ENCODE results near the gene RAB27A.
"Not testable (repeated sequence)": the region's sequence is repeated elsewhere in the genome, so short reads cannot be mapped to it uniquely, and the experiment has no call there.

RAB27A gene

GRCh38 chr15:55250392-55250791 is 39.2 kb downstream of the RAB27A start:
- DNase-seq (ENCODE audit: low spot score) = no peak

GRCh38 chr15:55249885-55250284 is 39.7 kb downstream of the RAB27A start:
- not testable (repeated sequence) for DNase-seq (ENCODE audit: low spot score)

DNA sequence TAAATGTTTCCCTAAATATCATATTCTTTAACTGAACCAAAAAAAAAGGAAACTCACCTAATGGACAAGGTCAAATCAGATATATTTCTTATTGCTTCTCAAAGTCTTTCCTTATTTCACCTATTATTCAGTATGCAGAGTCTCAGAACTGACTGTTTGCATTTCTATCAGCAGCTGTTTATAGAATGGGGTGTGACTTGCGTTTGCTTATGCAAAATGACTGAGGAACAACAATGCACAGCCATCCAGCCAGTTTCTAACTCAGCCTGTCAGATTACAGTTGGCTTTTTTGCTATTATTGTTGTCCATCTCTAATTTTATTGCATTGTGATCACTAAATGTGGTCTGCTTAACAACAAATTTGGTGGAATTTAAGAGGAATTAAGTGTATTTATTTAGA is 40.7 kb downstream of the RAB27A start:
- DNase-seq (ENCODE audit: low spot score) = no peak

- no peak for DNase-seq (ENCODE audit: low spot score)
Observed at GRCh38 chr15:55247766-55248427, 41.7 kb downstream of the RAB27A start.

GRCh38 chr15:55247311-55247710 is 42.3 kb downstream of the RAB27A start:
- DNase-seq (ENCODE audit: low spot score) = no peak

GRCh38 chr15:55246567-55246966 is 43.0 kb downstream of the RAB27A start:
- DNase-seq (ENCODE audit: low spot score) = no peak

GRCh38 chr15:55245059-55245458 is 44.6 kb downstream of the RAB27A start:
- DNase-seq (ENCODE audit: low spot score) = no peak

DNA sequence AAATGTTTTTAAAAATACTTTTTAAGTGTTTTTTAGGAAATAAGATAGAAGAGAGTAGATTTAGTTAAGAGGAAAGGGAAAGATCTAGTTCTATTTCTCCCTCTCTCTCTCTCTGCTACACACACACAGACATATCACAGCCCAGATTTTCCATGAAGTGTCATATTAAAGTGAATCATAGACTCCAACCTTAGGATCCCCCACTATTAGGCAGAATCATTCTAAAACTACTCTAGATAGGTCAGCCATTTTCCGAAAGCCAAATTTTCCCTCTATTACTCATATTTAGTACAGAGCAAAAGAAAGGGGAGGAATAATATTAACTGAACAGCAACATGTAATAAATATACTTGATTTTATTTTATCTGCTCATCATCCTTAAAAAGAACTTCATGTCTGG is 47.7 kb downstream of the RAB27A start:
- DNase-seq (ENCODE audit: low spot score) = peak; percentile 21

- no peak for DNase-seq (ENCODE audit: low spot score)
Observed at GRCh38 chr15:55241186-55241585, 48.4 kb downstream of the RAB27A start.

GRCh38 chr15:55240125-55240760 is 49.4 kb downstream of the RAB27A start:
- DNase-seq (ENCODE audit: low spot score) = no peak

DNA sequence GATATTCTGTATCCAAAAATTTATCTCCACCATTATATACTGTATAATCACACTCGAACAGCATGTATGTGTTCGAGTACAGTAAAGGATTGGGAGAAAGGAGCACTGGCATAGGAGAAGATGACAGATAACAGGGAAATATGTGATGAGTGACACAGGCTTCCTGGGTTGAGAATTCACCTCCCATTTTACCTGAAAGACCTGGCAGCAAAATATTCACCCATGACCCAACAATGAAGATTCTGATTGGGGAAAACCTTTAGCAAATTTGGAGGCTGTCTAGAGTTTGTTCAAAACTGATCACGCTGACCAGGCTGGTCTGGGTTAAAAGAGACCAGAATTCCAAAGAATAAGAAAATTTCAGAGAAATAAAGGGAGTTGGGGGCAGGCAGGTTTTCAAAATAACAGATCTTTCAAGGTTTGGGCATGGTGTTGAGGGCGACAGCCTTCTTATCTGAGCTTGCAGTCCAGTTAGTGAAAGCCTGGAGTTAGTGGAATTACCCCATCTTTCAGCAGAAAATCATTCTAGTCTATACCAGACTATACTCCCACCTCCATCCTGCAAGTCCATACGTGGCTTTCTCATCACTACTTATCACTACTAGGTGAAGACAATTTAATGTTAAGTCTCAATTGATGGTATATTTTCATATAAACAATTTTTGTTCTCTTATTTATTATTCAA is 50.0 kb downstream of the RAB27A start:
- no peak for DNase-seq (ENCODE audit: low spot score)

GRCh38 chr15:55238877-55239276 is 50.7 kb downstream of the RAB27A start:
- DNase-seq (ENCODE audit: low spot score) = no peak

- DNase-seq (ENCODE audit: low spot score) = no peak
Observed at GRCh38 chr15:55237219-55238130, 52.1 kb downstream of the RAB27A start.

- DNase-seq (ENCODE audit: low spot score) = no peak
Observed at GRCh38 chr15:55235546-55236036, 54.0 kb downstream of the RAB27A start.

DNA sequence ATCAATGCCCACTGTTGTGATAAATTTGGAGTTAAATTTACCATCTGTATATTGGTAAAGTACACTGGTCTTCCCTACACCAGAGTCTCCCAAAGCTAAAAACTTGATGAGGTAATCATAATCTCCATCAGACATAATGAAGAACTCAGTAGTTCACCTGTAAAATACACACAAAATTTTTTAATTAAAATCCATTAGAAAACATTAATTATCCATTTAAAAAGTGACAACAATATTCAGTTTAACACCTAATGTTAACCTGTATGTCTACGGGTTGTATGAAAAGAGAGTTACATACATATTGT is 54.9 kb downstream of the RAB27A start:
- DNase-seq (ENCODE audit: low spot score) = no peak

- DNase-seq (ENCODE audit: low spot score) = no peak
Observed at GRCh38 chr15:55234104-55234799, 55.4 kb downstream of the RAB27A start.

DNA sequence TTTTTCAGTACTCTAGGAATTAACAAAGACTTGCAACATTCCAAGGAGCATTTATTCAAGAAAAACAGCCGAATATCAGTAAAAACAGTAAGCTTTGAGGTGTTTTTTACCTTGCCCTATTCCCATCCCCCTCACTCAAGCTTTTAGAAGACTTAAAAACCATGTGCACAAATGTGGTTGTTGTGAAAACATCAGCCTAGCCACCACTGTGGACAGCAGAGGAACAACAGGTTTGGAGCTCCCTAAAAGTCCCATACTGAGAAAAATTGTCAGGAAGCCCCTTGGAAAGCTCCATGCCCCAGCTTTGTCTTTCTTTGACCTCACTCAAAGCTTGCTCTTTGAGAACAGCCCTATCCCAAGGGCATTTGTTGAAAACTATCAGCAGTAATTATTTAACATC is 58.2 kb downstream of the RAB27A start:
- no peak for DNase-seq (ENCODE audit: low spot score)

GRCh38 chr15:55230953-55231352 is 58.7 kb downstream of the RAB27A start:
- DNase-seq (ENCODE audit: low spot score) = no peak

DNA sequence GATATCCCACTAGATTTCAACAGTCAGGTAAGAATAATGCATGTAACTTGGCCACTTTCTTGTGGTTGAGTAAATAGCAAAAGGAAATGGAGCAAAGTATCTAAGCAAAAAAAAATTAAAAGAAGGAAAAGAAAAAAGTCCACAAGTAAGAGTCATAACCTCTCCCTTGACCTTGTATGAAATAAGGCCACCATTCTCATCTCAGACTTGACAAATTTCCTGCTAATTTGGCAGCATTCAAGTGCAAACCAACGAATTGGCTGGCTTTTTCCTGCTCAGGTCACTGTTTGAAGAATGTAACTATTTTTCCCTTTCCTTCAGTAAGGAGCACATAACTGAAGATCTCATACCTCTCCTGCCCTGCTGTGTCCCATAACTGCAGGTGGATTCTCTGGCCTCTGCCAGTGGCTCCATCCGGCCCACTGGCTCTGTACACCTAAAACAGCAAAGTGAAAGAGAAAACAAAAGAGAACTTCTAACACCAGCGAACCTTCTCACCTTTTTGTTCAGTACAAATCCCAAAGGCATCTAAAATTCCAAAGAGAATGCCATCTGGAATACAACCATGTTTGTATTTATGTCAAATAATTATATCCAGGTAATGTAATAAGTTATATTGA is 59.5 kb downstream of the RAB27A start:
- no peak for DNase-seq (ENCODE audit: low spot score)

- no peak for DNase-seq (ENCODE audit: low spot score)
Observed at GRCh38 chr15:55226127-55226526, 63.5 kb downstream of the RAB27A start.

DNA sequence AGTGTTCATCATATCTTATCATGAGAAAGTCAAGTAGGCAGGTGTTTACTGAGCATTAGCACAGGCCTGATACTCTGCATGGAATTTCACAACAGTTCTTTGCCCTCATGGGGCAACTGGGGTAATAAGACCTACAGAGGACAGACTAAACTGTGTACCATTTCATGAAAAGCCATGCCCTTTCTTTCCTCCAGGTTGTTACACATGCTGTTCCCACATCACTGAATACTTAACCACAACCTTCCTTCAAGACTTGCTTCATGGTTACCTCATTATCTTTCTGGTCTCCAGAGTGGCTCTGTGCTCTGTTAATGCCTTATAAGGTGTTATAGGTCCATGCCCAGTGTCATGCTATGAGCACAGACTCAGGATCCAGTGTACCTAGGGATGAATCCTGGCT is 64.7 kb downstream of the RAB27A start:
- DNase-seq (ENCODE audit: low spot score) = no peak
